HG02623 (cell line): ENCODE data around the gene CPNE4.
A peak's percentile ranks its signal among the peaks of the same experiment; 100 is the strongest.
"Not testable (repeated sequence)": the region's sequence is repeated elsewhere in the genome, so short reads cannot be mapped to it uniquely, and the experiment has no call there.

ENCODE experiments used
- ATAC-seq: cut with Tn5 transposase; IDR thresholded peaks from one replicate; pipeline ENCODE4 v1.9.1; 2021; ENCODE audit warnings: moderate library complexity; ENCODE audit not compliant: unreplicated experiment

CPNE4 gene

DNA sequence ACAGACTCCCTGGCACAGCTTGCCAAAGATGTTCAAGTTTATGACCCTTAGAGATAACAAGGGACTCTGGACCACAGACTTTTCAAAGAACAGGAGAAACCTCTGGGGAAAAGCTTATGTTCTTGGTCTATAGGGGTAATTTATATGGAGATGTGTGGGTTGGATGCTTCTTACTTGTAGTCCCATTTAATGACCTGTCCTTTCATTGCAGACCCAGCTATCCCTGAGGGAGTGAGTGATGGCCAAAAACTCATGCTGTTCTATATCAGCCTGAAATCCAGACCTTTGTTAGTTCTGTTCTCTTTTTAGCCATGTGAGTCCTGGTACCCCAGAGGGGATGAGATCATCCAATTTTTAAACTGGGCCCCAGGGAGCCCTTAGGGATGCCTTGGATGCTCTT, 488.4 kb downstream of the CPNE4 start:
- ATAC-seq, result no peak

DNA sequence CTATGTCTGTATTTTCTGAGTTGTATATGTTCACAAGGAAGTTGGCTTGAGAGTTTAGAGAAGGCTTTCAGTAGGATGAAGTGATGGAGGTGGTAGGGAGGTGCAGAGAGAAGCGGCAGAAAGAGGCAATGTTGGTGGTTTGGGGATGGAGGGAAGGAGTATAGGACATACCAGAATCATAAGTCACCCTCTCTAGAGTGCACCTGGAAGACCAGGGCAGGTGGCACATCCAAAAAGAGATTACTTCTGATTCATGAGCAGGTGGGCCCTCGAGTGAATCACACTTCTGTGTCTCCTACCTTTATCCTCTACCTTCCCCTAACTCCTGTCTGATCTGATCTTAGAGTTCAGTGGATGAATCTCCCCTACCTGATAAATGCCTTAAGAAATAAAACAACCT, 490.3 kb downstream of the CPNE4 start:
- no peak for ATAC-seq

DNA sequence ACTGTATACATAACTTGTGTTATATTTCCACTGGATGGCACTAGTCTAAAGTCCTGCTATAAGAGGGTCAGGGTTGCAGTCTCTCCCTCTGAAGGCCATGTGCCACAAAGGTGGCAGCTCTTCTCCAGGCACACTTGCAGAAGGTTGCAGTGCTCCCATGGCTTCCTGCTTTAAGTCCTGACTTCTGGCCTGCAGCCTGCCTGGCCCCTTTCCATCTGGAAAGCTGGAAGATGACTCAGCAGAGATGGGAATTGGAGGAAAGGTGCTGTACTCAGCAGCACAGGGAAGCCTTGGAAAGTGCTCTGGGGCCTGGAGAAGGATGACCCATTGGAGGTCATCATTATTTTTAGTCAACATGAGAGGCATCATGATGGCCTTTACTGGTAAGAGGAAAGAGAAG, 491.1 kb downstream of the CPNE4 start:
- no peak for ATAC-seq

DNA sequence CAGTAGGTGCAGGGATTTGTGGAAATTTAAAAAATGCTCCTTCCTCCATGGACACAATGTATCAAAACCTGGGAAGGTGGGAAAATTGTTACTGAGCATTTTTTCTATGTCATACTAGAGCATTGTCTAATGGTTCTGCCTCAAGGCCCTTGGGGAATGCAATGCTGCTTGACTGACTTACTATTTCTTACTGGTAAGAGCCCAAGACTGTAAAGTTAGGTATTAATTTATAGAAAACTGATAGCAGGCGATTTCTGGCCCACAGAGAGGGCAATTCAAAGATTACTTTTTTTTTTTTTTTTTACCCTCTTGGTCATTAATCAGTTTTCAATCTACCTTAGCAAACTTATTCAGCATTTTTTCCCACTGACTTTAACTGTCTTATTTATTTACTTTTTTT, 493.5 kb downstream of the CPNE4 start:
- no peak for ATAC-seq

DNA sequence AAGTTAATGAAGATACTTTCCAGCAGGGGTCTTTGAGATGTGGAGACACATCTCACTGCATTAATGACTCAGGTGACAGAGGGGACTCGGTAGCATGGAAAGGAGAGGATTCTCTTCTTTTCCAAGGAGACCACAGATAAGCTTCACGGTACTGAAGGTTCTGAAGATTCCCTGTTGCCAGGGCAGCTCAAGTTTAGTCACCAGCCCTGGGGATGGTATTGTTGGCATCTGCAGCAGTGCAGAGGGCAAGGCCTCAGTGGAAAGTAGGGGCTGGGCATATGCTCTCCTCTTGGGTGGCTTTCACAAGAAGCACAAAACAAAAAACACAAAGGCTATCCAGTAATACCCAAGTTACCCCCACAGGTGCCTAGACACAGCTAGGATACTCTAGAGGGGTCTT, 494.0 kb downstream of the CPNE4 start:
- ATAC-seq, result no peak

DNA sequence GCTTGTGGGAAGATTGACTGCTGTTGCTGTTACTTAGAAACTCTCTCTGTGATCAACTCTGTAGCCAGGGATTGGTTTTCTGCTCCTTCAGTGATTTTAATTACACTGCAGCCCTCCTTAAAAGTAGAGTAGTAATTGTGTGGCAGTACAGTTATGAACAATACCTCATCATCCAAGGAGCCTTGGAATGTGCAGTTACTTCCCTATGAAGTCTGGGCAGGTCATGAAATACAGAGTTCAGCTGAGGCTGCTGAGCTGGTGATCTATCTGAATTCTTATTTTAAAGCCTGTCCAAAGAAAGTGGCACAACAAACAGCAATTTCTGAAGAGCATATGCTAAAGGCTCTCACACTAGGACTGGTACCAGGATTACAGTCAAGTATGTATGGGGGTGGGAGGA, 494.7 kb downstream of the CPNE4 start:
- ATAC-seq, result no peak

DNA sequence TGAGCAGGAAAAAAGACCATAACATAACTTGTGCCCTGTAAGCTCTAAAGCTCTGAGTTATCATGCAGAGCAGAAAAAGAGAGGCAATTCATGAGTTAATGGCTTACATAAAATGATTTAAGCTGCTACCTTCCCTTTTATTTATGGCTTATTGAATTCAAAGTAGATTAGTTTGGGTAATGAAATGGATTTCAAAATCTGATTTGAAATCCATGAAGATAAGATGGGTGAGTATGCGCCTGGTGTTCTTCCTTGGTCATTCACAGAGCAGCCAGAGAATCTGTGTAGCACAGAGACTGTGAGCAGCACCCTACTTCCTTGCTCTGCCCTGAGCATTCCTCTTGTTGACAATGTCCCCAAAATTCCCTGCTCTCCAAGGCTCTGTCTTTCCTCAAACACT, 495.8 kb downstream of the CPNE4 start:
- no peak for ATAC-seq

DNA sequence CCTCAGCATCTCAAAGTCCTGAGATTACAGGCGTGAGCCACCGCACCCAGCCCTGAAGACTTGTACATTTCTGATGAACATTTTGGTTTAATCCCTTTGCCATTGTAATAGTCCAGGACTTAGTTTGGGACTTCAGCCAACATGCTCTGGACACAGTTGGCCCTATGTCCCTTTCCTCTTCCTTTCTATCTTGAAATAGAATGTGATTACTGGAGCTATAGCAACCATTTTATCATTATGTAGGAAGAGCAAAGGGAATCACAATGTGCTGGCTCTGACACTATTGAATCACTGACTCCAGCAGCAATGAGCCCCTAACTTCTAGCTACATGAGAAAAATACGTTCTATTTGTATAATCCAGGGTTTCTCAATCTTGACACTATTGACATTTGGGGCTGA, 497.3 kb downstream of the CPNE4 start:
- ATAC-seq, result no peak

DNA sequence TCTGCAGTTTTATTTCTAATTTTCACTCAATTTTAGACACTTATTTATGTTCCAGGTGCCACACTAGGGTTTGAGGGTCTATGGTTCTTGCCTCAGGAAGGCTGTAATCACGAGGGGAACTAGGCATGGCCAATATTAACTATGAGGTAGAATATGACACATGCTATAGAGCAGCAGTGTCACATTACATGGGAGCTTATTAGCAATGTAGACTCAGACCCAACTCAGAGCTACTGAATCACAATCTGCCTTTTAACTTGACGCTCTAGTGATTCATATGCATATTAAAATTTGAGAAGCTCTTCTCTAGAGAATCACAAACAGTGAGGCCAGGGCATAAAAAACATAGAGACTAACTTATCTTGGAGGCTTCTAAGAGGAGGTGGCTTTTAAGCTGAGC, 499.2 kb downstream of the CPNE4 start:
- ATAC-seq, result no peak

DNA sequence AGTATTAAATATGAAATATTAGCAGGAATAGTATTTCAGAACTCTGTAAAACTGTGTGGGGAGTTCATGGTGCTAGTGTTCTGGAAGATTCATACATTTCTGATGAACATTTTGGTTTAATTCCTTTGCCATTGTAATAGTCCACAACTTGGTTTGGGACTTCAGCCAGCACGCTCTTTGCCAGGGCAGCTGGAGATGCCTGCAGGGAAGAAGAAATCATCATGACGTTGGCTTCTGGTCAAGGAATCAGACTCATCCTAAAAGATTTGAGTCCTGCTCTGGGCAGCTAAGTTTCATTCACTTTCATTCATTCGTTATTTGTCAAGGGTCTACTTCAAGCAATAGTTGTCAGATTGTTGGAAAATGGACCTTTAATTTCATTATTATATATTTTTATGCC, 499.7 kb downstream of the CPNE4 start:
- ATAC-seq, result no peak

DNA sequence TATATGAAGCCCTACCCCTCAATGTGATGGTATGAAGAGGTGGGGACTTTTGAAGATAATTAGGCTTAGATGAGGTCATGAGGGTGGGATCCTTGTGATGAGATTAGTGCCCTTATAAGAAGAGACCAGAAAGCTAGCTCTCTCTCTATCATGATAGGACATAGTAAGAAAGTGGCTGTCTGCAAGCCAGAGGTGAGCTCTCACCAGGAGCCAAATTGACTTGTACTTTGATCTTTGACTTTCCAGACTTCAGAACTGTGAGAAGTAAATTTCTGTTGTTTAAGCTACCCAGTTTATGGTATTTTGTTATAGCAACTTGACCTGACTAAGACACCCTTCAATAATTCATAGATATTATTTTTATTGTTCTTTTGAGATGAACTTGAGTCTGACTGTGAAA, 502.2 kb downstream of the CPNE4 start:
- ATAC-seq, result no peak

DNA sequence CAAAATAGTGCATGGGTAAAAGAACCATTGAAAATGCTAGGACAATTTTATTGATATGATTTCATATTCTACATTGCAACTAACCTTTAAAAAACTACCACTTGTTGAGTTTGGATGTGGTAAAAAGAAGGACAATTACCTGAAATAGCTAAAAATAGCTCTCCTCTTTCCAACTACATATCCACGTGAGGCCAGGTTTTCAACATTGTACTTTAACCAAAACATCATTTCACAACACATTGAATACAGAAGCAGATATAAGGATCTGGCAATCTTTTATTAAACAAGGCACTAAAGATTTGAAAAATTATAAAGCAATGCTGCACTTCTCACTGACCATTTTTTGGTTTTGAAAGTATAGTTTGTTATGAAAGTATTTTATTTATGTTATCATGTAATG, 504.0 kb downstream of the CPNE4 start:
- no peak for ATAC-seq

DNA sequence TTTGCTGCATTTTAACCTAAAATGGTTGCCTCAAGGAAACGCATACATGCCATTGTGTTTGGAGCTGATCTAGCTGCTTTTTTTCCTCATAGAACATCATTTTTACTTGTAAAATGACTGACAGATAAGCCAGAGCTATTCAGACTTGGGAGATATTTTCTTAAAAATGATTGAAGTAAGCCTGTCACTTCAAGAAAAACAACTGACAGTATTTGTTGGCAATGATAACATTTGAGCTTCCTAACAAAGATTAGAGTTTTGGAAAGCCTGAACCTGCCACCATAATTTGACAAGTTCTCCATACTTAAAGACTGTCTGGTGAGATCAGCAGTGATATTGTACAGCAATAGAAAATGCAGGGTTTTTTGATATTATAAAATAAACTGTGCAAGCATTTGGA, 504.4 kb downstream of the CPNE4 start:
- ATAC-seq, result no peak

DNA sequence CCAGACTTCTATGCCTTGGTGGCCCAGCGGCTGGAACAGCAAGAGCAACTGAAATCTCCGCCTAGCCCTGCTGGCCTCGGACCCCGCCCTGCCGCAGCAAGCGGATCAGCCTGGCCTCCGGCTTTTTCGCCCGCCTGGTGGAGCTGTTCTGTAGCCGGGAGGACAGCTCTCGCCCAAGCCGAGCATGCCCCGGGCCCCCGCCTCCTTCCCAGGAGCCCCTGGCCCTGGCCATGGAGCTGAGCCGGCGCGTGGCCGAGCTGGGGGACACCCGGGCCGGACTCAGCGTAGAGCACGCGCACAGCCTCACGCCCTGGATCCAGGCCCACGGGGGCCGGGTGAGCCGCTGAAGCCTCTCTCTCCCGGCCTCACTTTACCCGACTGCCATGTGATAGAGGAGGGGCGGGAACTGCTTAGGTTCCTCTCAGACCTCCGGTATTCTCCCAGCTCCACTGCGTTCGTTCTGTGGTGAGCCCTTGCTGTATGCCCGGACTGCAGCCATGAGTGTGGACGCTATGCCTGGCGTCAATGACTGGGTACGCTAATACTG, 507.9 kb downstream of the CPNE4 start:
- ATAC-seq, result no peak

DNA sequence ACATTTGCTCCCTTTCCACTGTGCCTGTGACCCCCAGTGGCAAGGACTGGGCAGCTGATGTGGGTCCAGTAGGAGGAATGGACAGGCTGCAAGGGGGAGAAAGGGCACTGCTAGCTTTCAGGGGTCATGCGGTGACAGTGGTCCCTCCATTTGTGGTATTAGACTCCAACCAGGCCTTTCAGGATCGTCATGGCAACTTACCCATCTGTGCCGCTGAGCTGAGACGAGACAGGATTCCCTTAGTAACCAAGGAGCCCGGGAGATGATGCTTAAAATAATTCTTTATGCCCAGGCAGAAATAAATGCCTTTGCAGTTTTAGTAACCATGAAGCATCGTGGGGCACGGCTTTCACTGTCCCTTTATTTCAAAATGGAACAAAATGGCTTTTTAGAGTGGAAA, 516.1 kb downstream of the CPNE4 start:
- no peak for ATAC-seq

DNA sequence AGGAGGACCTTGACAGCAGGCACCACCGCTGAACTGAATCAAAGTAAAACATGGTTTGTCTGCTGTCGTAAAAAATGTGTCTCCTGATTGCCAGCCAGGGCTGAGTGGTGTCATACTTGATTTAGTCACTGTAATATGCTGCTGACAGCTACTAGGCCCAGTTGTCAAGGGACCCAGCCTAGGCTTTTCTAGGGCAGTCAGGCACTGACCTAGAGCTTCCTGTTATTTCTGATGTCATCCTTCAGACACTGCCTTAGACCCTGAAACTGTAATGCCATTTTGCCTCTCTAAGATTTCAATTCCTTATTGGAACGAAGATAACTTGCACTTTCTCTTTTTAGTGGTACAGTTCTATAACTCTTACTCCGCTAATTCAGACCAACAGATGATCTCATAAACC, 529.4 kb downstream of the CPNE4 start:
- no peak for ATAC-seq

DNA sequence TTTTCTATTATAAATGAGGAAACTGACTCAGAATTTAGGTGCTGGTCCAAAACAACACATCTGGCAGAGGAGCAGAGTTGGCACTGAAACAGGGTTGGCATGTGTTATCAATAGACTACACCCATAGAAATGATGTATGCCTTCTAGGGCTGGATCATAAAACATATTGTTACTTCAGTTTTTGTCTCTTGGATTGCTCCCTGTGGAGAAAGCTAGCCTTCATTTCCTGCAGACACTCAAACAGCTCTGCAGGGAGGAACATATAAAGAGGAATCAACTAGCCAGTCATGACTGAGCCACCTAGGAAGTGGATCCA, 531.5 kb downstream of the CPNE4 start:
- ATAC-seq, result peak; percentile 3

DNA sequence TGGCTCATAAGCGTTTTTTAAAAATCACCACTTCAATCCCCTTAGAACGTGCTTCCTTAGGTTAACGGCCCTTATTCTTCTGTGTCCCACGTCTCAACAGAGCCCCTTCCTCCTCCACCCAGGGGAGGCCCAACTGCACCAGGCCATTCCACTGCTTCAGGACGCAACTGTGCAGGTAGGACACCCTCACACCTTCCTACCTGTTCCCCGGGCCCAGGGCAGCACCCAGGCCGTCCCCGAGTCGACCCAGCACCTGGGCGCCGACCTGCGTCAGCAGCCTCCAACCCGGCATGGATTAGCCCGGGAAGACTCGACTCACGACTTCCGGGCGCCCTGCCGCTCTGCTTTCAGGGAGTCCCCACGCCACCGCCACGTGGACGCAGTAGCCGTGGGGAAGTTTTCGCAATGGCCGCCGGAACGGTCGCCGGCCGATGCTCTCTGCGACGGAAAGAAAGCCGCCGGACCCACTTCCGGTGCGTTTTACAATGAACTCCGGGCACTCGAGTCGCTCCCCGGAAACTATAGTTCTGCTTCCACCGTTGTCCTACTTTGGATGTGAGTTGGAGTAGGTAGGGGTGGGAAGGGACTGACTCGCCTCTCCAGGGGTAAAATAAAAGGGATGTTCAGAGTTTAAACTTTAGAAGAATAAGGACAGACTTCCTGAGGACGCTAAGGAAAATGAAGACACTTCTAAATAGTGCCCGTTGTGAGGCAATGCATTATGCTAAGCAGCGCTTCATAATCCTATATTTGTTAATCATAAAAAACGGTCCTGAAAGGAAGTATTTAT, 532.1 kb downstream of the CPNE4 start, which contains the start of gene MRPL3:
Gene MRPL3 (minus strand): TSS at position 442 of the 790 bp plus-strand sequence. CDS start 150 bp downstream, at position 292.
- ATAC-seq, result peak; percentile 94

DNA sequence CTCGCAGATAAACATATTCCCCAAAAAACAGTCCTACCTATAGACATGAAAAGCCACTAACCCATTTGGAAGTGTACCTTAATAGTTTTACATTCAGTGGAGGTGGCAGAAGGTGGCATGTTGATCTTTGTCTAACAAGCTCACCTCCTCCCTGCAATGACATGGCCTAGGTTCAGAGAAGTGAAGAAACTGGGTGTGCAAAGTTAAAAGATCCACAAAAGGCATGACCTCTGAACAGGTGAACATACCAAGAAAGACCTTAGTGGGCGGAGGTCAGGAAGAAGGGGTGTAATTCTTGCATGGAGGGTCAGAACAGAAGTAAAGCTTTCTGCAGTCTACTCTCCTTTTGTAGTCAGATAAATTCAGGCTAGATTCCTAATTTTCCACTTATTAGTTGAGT, 532.9 kb downstream of the CPNE4 start:
- no peak for ATAC-seq

DNA sequence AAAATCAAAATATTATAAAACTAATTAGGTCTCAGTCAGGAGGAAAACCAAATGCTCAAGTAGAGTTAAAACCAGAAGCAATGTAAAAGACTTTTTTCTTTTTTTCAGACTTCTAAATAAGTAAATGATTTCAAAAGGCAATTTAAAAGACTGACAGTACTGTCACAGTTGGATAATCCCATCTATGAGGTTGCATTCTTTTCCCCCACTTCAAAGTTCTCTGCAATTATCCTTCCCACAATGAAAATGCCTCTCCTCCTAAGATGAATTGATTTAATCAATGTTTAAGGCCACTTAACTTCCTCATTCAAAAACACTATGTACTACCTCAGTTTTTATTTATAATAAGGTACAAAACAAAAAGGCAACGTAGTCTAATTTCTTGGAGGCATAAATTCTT, 540.1 kb downstream of the CPNE4 start:
- no peak for ATAC-seq

DNA sequence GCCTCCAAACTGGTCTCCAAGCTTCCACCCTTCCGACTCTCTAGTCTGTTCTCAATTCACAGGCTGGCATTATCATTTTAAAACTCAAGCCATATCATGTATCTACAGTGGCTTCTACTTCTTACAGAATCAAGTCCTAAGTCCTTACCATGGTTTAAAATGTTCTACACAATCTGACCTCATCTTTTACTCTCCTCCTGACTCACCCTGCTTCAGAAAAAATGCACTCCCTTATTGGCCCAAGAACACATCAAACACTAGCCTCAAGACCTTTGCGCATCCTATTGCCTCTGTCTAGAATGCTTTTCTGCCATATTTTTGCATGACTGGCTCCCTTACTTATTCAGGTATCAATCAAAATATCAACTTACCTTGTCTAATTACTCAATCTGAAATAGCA, 543.0 kb downstream of the CPNE4 start:
- ATAC-seq, result no peak

DNA sequence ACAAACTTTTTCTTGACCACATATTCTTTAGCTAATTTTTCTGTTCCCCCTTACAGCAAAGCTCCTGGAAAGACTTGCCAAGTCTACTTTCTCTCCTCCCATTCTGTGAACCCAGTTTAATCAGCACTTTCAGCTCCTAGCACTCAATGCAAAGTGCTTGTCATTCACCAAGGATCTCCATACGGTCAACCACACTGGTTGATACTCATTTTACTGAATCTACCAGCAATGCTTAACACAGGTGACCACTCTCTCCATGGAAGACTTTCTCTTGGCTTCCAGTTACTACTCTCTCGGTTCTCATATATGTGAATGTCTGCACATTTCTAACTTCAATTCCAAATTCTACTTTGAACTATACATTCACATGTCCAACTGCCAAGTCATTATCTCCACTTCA, 543.7 kb downstream of the CPNE4 start:
- ATAC-seq, result no peak

DNA sequence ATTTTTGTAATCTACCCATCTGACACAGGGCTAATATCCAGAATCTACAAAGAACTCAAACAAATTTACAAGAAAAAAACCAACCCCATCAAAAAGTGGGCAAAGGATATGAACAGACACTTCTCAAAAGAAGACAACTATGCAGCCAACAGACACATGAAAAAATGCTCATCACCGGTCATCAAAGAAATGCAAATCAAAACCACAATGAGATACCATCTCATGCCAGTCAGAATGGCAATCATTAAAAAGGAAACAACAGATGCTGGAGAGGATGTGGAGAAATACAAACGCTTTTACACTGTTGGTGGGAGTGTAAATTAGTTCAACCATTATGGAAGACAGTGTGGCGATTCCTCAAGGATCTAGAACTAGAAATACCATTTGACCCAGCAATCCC, 548.3 kb downstream of the CPNE4 start:
- ATAC-seq, result not testable (repeated sequence)
